Measurements from ENCODE around the gene P2RY12. TPM values are rescaled to one million over a fixed set of nuclear protein-coding genes. Genes with fewer than 3 reads are reported as not detected.
A peak's percentile ranks its signal among the peaks of the same experiment; 100 is the strongest.

The P2RY12 gene
- total and polyA plus RNA-seq, 2 experiments from 2014 or later = 0.22 TPM; not detected in 1

GRCh38 chr3:151426341-151426657, 41.7 kb upstream of the P2RY12 start:
- Histone ChIP-seq H3K4me1 (ENCODE audit: low read depth) (no peaks in the 10 kb centered on the region), H3K4me3 (no peak overlapping the region), H3K9me3 (ENCODE audit: low read depth) (no peaks in the 10 kb centered on the region), H3K36me3 (no peaks in the 10 kb centered on the region), H3K27me3 (no peaks in the 10 kb centered on the region), H3K27ac (no peak overlapping the region)
- DNase-seq (ENCODE audit: low read depth in 1 of 2, low spot score in 1 of 2) = no peak
- peak; percentile 26 for TF ChIP-seq CTCF (IDR thresholded peaks at IDR 0.05; ENCODE audit: low read depth, low read length)

GRCh38 chr3:151425627-151426340, 41.2 kb upstream of the P2RY12 start:
- Histone ChIP-seq H3K4me1 (ENCODE audit: low read depth) (no peaks in the 10 kb centered on the region), H3K9me3 (ENCODE audit: low read depth) (no peaks in the 10 kb centered on the region), H3K27ac (no peak overlapping the region), H3K4me3 (no peak overlapping the region), H3K27me3 (no peaks in the 10 kb centered on the region), H3K36me3 (no peaks in the 10 kb centered on the region)
- no peak for DNase-seq (ENCODE audit: low read depth in 1 of 2, low spot score in 1 of 2)
- peak; percentile 44 for TF ChIP-seq CTCF (IDR thresholded peaks at IDR 0.05; ENCODE audit: low read depth, low read length)

GRCh38 chr3:151423091-151423490, 38.5 kb upstream of the P2RY12 start:
- no peak for TF ChIP-seq CTCF (IDR thresholded peaks at IDR 0.05; ENCODE audit: low read depth, low read length)
- Histone ChIP-seq H3K27ac (no peak overlapping the region), H3K36me3 (no peaks in the 10 kb centered on the region), H3K4me3 (no peak overlapping the region), H3K9me3 (ENCODE audit: low read depth) (no peaks in the 10 kb centered on the region), H3K4me1 (ENCODE audit: low read depth) (no peaks in the 10 kb centered on the region), H3K27me3 (no peaks in the 10 kb centered on the region)
- no peak for DNase-seq (ENCODE audit: low read depth in 1 of 2, low spot score in 1 of 2)

GRCh38 chr3:151421938-151422337, 37.4 kb upstream of the P2RY12 start:
- no peaks in the 10 kb centered on the region for H3K27me3 ChIP-seq
- no peak for DNase-seq (ENCODE audit: low read depth in 1 of 2, low spot score in 1 of 2)
- H3K27ac ChIP-seq = no peak overlapping the region
- no peaks in the 10 kb centered on the region for H3K9me3 ChIP-seq (ENCODE audit: low read depth)
- no peak for TF ChIP-seq CTCF (IDR thresholded peaks at IDR 0.05; ENCODE audit: low read depth, low read length)
- H3K36me3 ChIP-seq = no peaks in the 10 kb centered on the region
- no peak overlapping the region for H3K4me3 ChIP-seq
- no peaks in the 10 kb centered on the region for H3K4me1 ChIP-seq (ENCODE audit: low read depth)

GRCh38 chr3:151419806-151420205, 35.3 kb upstream of the P2RY12 start:
- no peaks in the 10 kb centered on the region for H3K36me3 ChIP-seq
- TF ChIP-seq CTCF (IDR thresholded peaks at IDR 0.05; ENCODE audit: low read depth, low read length) = no peak
- no peak overlapping the region for H3K4me3 ChIP-seq
- H3K27ac ChIP-seq = no peak overlapping the region
- H3K4me1 ChIP-seq (ENCODE audit: low read depth) = no peaks in the 10 kb centered on the region
- DNase-seq (ENCODE audit: low read depth in 1 of 2, low spot score in 1 of 2) = no peak
- H3K27me3 ChIP-seq = no peaks in the 10 kb centered on the region
- H3K9me3 ChIP-seq (ENCODE audit: low read depth) = no peaks in the 10 kb centered on the region
